Epithelial cell of prostate (primary cell): Measurements from ENCODE around the gene RAPH1.

Experiments used
- DNase-seq: peaks from one replicate; pipeline ENCODE4 v3.0.0-alpha.2; 2011; ENCODE audit warnings: low read depth, low spot score
- H3K27ac ChIP-seq: fragments of 450-650 bp; 2 replicates; pipeline ENCODE4 v1.5.1; 2017; ENCODE audit warnings: mild to moderate bottlenecking

The RAPH1 gene

DNA sequence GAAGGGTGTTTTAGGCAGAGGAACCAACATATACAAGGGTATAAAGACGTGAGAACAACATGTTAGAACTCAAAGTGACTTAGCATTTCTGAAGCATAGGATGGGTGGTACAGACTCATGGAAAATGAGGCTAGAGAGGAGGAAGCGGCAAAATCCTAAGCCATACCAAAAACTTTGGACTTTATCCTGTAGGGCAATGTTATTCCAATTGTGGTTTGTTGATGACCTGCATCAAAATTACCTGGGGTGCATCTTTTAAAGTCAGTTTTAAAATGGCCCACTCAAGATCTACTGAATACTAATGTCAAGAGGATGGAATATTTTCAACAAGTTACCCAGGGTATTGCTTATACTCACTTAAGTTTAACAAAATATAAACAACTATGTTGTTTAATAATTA is 34.8 kb downstream of the RAPH1 start:
- DNase-seq: no peak

DNA sequence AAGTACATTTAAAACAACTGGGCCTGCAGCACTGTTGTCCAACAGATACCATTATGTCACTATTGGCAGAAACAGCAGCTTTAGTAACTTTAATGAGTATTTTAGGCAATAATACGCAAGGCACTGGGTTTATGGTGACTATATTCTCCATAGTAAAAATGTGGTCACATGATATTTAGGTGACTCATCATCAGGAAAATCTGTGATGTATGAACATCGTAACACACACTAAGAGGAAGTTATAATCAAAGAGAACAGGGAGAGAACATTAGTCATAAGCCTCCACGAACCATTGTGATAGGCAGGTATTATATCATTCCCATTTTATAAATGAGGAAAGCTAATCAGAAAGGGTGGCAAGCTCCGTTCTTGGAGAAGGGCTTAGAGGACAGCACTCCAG is 36.9 kb downstream of the RAPH1 start:
- DNase-seq: peak; percentile 43
- H3K27ac ChIP-seq: peak overlapping the region; percentile 68

More for the DNA sequence above, 34.8 kb downstream of the RAPH1 start:
- no peak overlapping the region for H3K27ac ChIP-seq

DNA sequence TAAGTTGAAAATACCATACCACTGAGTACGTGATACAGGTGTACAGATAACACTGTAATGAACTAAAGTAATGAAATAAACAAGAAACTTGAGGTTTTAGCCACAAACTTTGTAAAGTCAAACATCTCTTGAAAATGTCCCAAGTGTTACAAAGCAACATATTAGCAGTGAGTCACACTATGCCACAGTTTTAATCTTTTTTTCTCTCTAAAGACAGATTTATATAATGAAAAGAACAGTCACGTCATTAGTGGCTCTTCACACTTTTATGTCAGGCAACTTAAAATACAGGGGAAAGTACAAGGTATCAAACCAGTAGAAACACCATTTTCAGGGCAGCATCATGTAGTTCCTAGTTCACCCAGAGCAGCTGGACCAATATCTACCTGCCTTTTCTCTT is 42.1 kb downstream of the RAPH1 start:
- peak overlapping the region; percentile 65 for H3K27ac ChIP-seq
- no peak for DNase-seq

DNA sequence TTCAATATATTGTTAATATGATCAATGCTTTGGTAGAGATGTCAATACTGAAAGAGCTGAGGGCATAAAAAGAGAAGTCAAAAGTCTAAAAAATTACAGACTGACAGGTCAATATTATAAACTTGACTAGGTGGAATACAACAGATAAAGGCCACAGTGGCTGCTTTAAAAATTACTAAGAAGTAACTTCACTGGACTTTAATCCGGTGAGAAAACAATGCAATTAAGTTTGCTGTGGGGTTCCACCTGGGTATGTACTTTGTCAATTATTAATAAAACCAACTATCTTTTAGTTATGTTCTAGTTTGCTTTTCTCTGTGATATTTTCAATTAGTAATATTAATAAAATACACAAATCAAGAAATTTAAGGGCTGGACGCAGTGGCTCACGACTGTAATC is 44.7 kb downstream of the RAPH1 start:
- no peak overlapping the region for H3K27ac ChIP-seq
- DNase-seq: no peak

DNA sequence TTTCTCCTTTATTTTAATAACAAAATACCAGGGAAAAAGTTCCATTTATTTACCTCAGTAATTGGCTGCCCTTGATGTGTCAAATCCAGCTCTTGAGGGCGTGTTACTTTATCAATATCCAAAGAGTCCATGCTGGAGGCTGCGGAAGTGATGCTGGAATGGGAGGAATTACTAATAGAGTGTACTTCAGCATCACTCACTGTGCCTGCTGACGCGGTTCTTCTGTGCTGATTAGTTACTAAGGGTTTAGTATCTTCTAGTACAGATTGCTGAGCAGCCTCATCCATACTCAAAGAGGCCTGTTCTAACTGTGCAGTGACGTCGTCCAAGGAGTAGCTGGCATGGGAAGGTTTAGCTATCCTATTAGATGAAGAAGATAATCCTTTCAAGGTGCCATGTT is 45.6 kb downstream of the RAPH1 start:
- H3K27ac ChIP-seq: no peak overlapping the region
- no peak for DNase-seq

DNA sequence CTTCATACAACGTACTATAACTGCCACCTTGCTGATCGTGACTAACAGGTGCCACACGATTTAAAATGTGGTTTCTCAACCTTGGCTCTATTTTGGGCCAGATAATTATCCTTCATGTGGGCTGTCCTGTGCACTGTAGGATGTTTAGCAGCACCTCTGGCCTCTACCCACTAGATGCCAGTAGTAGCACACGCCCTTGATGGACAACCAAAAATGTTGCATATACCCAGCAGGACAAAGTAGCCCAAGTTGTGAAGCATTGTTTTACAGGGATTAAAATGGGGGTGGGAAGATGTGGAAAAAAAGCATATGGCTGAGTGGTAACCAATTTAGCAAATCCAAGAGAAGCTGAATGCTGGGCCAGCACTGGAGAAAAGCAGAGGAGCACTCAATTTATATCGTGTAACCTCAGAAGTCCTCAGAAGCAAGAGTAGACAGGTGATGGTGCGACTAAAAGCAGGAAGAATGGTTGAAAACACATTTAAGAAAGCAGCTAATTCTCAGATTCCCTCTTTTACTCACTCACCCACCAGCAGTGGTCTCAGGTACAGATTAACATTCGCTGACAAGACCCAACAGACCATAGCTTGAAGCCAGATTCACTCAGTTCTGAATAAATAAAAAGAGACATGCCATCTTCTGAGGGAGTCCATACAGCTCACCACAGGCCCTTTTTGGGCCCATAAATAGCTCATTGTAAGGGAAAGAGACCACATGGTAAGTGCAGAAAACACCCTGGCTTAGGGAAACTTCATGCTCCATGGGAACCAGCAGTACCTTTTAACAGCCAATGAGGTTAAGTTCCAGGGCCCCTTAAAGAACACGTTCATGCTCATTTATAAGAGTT is 50.6 kb downstream of the RAPH1 start:
- no peak overlapping the region for H3K27ac ChIP-seq
- DNase-seq: no peak

DNA sequence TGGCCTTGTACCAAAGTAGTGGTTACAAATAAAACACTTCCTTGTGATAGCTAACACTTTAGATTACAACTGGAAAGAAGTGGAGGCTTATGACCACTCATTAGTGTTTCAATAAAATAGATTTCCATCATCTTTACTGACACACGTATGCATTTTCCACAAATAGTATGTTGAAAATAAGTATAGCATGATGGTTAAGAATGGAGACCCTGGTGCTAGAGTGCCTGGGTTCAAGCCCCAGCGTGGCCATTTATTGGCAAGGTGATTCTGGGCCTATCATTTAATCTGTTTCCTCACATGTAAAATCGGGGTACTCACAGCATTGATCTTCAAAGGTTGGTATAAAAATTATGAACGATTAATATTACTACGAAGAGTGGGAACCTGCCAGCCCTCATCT is 54.5 kb downstream of the RAPH1 start:
- DNase-seq: no peak
- no peak overlapping the region for H3K27ac ChIP-seq

DNA sequence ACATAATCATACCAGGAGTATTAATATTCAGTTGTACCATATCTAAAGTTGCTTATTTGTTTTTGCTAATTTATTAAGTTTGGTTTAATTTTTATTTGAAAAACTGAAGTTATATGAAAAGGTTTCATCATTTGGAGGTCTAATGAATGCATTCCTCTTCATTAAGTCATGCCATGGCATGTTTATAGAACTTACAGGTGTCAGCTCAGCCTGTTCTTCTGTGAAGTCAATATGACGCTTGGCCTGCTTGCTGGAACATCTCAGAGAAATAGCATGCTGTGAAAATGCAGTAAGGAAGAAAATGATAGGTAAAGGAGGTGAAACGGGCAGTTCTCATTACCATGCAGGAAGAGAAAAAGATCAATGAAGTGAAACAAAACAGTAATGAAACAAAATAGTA is 58.2 kb downstream of the RAPH1 start:
- H3K27ac ChIP-seq: no peak overlapping the region
- no peak for DNase-seq

DNA sequence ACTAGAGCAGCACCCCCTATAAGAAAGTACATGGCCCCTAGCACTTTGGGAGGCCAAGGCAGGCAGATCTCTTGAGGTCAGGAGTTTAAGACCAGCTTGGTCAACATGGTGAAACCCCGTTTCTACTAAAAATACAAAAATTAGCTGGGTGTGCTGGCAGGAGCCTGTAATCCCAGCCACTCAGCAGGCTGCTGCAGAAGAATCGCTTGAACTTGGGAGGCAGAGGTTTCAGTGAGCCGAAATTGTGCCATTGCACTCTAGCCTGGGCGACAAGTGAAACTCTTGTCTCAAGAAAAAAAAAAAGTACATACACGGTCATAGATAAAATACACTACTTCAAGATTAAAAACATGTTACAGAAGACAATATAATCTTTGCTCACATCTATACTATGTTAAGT is 63.8 kb downstream of the RAPH1 start:
- no peak overlapping the region for H3K27ac ChIP-seq
- no peak for DNase-seq

DNA sequence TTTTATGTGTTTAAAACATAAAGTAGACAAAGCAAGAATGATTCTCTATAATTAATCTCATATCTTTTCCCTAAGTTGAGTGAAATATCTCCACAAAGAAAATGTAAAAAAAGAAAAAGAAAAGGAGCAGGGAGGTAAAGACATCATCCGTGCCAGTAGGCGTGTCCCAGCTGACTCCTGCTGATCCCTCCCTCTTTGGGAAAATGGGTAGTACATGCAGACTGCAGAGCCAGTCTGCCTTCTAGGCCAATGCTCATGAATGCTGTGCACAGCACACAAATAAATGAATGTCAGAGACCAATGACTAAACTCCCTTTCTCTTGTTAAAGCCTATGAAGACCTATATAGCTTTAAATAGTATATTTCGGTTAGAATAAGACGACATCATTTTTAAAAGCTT is 64.7 kb downstream of the RAPH1 start:
- DNase-seq: no peak
- H3K27ac ChIP-seq: no peak overlapping the region

DNA sequence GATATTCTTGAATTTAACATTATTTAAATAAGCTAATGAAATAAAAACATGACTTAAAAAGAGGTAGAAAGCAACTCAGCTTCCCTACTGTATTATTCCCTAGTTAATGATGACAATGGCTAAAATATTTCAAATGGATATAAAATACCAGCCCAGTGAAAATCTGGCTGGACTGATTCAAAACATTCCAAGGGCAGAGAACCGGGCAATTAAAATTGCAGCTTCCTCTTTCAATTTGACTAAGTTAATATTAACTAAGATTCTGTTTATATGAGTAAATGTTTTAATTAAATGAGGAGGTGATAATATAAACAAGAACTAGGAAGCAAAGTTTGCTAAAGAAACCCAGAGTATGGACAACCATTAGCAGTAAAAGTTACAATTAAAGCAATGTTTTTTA is 65.6 kb downstream of the RAPH1 start:
- no peak overlapping the region for H3K27ac ChIP-seq
- no peak for DNase-seq

DNA sequence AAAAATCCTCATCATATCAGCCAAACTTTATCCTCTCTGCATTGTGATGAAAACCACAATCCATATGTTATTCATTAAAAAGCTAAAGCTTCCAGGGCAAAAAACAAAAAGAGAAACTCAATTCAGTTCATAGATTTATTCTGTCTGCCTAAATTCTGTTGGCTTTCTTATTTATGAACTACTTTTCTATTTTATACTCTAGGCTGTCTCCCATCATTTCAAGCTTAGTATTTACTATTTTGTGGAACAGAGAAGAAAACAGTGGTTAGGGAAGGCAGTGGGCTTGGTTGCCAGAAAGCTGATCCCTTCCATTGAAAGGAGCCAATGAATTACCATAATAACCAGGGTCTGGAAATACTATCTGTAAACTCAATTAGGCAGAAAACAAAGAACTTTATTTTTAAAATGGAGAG is 71.8 kb downstream of the RAPH1 start:
- H3K27ac ChIP-seq: no peak overlapping the region
- no peak for DNase-seq

DNA sequence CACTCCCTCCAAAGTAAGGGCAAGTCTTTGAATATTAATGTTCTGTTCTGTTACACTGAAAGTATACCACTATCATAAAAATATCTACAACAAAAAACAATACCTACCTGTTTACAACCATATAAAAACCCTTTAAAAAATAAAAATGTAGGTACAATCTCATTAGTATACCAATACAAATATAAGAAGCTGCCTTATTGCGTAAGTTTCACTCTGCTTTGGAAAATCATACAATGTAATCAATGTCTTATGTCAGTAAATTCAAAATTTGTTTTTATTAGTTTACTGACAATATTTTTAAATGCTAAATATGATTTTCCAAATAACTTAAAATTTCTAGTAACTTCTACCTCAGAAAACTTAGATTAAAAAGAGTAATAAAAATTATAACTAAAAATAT is 72.8 kb downstream of the RAPH1 start:
- peak overlapping the region; percentile 15 for H3K27ac ChIP-seq
- DNase-seq: no peak

DNA sequence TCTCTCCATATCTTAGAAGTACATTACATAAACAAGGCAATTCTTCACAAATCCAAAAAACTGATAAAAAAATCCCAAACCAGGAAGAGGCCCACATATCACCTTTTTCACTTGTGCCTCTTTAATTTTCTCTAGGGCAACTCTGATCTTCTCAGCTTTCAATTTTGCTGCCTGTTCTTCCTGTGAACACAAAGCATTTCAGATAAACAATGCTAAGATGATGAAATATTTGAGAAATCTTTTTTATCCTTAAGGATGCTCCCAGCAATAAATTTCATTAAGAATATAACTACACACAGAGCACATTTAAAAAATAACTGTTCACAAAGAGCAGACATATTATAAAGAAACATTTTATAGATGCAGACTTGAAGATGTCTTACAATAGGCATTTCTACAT is 73.4 kb downstream of the RAPH1 start:
- DNase-seq: no peak
- peak overlapping the region; percentile 15 for H3K27ac ChIP-seq

DNA sequence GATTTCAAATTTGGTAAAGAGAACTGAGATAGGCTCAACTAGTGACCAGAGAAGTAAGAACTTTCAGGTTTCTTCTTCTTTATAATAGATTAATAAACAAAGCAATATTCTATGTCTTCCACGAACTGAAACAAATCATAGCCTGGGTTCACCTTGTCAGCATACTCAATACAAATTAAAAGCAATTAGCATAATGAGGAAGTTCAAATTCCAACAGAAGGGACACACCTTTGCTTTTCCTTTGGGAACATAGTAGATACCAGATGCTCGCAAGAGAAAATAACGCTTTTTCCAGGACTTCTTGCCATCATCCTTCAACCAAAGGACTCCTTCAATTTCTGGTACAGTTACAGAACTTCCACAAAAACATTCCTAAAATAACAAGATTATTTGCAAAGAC is 79.9 kb downstream of the RAPH1 start:
- no peak for DNase-seq
- H3K27ac ChIP-seq: no peak overlapping the region

DNA sequence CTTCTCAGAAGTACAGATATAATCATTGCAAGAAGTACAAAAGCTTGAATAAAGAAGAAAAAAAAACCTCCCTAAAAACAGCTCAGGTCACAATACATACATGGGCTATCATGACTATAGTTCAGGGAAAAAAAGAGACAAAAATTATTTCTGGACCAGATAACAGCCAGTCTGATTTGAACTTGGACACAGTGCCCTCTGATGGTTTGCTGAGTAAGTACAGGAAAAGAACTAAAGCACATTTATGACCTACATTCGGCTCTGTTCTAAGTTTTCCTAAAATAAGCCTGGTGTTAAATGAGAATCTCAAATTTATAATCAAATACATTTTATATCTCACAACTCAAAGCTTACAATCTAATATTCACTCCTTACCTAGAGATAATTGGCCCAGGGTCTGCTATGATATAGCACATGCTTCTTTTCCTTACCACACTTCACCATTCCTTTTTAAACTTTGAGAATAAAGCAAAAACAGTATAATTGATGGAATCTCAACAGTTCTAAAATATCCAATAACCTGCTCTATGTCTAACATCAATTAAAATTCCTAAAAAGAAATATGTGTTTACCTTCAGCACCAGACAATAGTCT is 81.1 kb downstream of the RAPH1 start:
- no peak for DNase-seq
- H3K27ac ChIP-seq: no peak overlapping the region

DNA sequence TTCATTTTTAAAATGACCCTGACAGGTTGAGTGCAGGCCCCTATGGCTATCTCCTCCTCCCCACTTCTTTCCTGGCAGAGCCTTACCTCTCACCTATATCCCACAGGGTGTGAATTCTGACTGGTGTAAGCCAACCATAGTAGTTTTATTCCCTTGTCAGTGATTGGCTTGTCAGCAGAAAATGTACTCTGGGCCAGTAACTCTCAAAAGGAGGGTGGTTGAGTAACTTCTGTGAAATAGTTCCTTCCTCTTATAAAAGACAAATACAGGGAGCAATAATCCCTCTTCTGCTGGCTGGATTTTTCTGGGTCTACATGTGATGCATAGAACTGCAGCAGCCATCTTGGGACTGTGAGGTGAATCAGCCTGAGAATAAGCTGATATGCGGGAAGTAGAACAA is 83.4 kb downstream of the RAPH1 start:
- no peak overlapping the region for H3K27ac ChIP-seq
- no peak for DNase-seq

DNA sequence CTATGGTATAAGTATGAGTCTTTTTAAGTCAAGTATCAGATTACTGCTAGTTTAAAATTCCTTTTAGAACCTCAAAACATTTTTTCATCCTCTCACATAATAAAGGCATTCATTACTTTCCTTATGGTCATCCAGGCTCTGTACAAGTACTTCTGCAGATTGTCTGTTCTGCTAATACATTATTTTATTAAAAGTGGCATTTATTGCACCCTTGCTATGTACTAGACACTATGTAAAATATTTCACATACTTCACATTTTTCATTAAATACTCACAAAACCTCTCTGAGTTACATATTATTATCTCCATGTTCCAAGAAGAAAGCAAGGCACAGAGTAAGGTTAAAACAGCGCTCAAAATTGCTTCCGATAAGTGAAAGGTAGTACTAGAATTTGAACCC is 84.1 kb downstream of the RAPH1 start:
- no peak for DNase-seq

DNA sequence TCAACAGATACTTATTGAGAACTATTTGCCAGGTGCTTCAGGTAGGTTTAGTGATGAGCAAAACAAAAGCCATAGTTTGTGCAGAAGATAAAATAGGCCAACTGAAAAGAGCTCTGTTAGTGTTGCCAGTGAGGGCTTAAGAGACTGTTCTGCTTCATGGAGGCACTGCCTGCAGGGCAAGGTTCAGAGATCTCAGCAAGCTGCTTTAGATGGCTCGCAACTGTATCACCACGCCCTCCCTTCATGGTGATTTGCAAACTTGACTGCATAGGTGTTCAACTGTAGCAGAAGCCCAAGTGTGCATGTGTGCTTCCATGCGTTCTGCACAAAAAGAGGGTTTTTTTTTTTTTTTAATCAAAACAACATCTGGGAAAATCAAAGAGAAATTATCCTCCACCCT is 84.5 kb downstream of the RAPH1 start:
- DNase-seq: no peak
- no peak overlapping the region for H3K27ac ChIP-seq

More for the DNA sequence above, 84.1 kb downstream of the RAPH1 start:
- H3K27ac ChIP-seq: no peak overlapping the region

DNA sequence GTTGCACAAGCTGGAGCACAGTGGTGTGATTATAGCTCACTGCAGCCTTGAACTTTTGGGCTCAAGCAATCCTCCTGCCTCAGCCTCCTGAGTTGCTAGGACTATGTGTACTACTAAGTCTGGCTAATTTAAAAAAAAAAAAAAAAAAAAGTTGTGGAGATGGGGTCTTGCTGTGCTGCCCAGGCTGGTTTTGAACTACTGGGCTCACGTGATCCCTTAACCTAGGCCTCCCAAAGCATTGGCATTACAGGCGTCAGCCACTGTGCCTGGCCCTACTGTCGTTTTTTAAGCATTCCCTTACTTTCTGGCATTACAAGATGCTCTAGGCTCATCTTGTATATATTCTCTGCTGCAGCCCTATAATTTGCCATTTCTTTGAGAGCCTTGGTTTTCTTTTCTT is 88.3 kb downstream of the RAPH1 start:
- DNase-seq: no peak
- no peak overlapping the region for H3K27ac ChIP-seq

DNA sequence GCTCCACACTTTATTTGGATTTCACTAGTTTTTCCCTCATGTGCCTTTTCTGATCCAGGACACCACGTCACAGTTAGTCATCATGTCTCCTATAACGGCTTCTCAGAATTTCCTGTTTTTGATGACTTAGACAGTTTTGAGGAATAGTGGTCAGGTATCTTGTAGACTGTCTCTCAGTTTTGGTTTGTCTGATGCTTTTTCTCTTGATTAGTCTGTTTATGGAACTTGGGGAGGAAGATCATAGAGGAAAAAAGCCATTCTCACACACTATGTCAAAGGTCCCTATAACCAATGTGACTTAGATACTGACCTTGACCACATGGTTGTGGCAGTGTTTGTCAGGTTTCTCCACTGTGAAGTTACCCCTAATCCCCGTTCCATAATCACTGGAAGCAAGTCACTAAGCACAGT is 89.0 kb downstream of the RAPH1 start:
- no peak overlapping the region for H3K27ac ChIP-seq
- DNase-seq: no peak

DNA sequence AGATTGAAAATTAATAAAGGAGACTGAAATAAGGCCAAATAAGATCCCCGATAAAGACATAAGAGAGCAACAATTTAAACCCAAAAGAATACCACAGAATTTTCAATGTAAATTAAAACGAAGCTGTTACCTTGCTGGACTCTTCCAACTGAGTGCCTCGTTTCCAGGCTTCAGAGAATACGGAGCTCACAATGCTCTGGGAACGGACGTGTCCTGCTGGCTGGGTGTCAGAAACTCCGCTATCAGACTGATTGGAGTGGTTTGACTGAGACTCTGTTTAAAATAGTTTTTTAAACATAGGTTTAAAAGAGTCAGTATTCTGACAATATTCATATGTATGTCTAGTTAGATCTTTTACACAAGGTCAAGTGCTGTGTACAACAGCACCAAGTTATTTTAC is 90.4 kb downstream of the RAPH1 start:
- DNase-seq: no peak
- no peak overlapping the region for H3K27ac ChIP-seq
